Heart right ventricle (tissue), 16 donors: Measurements from ENCODE around the gene ZIC4. TPM values are rescaled to one million over a fixed set of nuclear protein-coding genes. Genes with fewer than 3 reads are reported as not detected.

Experiments used
- ATAC-seq, 8 donors: fragments of 200-7000 bp; cut with Tn5 transposase; one replicate each; pipeline ENCODE4 v1.9.1; 2020; ENCODE audit warnings: mild to moderate bottlenecking in 8 of 8, moderate library complexity in 8 of 8, moderate number of reproducible peaks in 1 of 8
- DNase-seq, 2 donors: peaks; one replicate each; pipeline ENCODE4 v3.0.0-alpha.2; 2020
- H3K27ac ChIP-seq, 10 donors: fragments of 200-600 bp; sonication (generic) in 2 of 10; one replicate each; pipeline versions ENCODE4 v1.5.0 to v1.8.0; 2020 to 2022; ENCODE audit warnings: mild to moderate bottlenecking in 3 of 10
- H3K27me3 ChIP-seq, 7 donors: fragments of 200-600 bp; one replicate each; pipeline ENCODE4 v1.8.0; 2021 to 2022; ENCODE audit warnings: mild to moderate bottlenecking in 2 of 7
- H3K36me3 ChIP-seq, 9 donors: fragments of 200-600 bp; sonication (generic) in 1 of 9; one replicate each; pipeline versions ENCODE4 v1.5.0 to v1.8.0; 2020 to 2022; ENCODE audit warnings: mild to moderate bottlenecking in 2 of 9
- H3K4me1 ChIP-seq, 9 donors: fragments of 200-600 bp; sonication (generic) in 1 of 9; one replicate each; pipeline versions ENCODE4 v1.5.0 to v1.8.0; 2020 to 2022; ENCODE audit warnings: mild to moderate bottlenecking in 4 of 9
- H3K4me3 ChIP-seq, 10 donors: fragments of 200-600 bp; sonication (generic) in 2 of 10; one replicate each; pipeline versions ENCODE4 v1.5.0 to v1.8.0; 2020 to 2022; ENCODE audit warnings: mild to moderate bottlenecking in 7 of 10, moderate library complexity in 2 of 10
- H3K9me3 ChIP-seq, 11 donors: fragments of 200-600 bp in 10 of 11; sonication (generic) in 2 of 11; one replicate each; pipeline versions ENCODE4 v1.5.0 to v1.8.0; 2013 to 2022; ENCODE audit warnings: mild to moderate bottlenecking in 2 of 11, control low read depth in 1 of 11, moderate library complexity in 1 of 11
- WGBS, 2 donors: extraction: QIAGEN DNeasy Blood & Tissue Kit; methylation state at CpG; one replicate each; pipeline ENCODE4 v1.1.7; 2013; ENCODE audit warnings: inconsistent platforms in 1 of 2; 5-methylcytosine and 5-hydroxymethylcytosine counted together
- intact Hi-C, 10 donors: fragments of 100-400 bp; cut with DNase I; formaldehyde crosslinking; loops; one replicate each; pipeline versions ENCODE4 v1.11.1 to v1.14.2; 2022
- polyA plus RNA-seq, 2 donors: library from polyadenylated mRNA; stranded (reverse); fragments of 200-250 nt; gene quantifications; one replicate each; pipeline ENCODE4 v1.2.3, GENCODE V29; 2013
- total RNA-seq, 10 donors: library from RNA; stranded (reverse); fragmentation: NEBNext Ultra II Directional in 3 of 10; extraction: Animal tissue kit (Norgen Biotek cat#: 25700) in 3 of 10; gene quantifications; one replicate each; pipeline versions ENCODE4 v1.2.1 to v1.2.4, GENCODE V29; 2021 to 2023
- TF ChIP-seq, protein P1 (sequence below), 9 donors: fragments of 200-600 bp; sonication (generic) in 2 of 9; IDR thresholded peaks; one replicate each; pipeline versions ENCODE4 v1.5.0 to v1.8.0; 2021 to 2022; ENCODE audit warnings: antibody characterized with exemption in 9 of 9, mild to moderate bottlenecking in 5 of 9, moderate library complexity in 1 of 9
- donor health status: Arrhythmogenic right ventricular cardiomyopathy.
- donor health status: ischemic (EF 13 %, LVEDD 7.1; RV severe dilation, severe dysfunction).
- donor health status: healthy with polysubstance abuse.
- donor health status: DM: no; HTN: yes; CAD: no.
- donor health status: DM: no; HTN: no; CAD: no.
- donor health status: ischemic (EF 25% LVEDD 6.9; RV normal size, moderate dysfunction).
- donor health status: ischemic (EF 25% LVEDD 5.7; RV mildly dilated, moderate dysfunction).
- donor health status: healthy.
- donor health status: DM: yes; HTN: yes; CAD: no.
- donor health status: Ischemic cardiomyopathy.
- donor health status: ischemic (EF 35%, LVEDD 5.7; RV mildly dilated, moderate dysfunction).
- donor health status: nonischemic (EF 11% LVEDD 7.7; RV severe dilation, severe dysfunction).
- donor health status: DM: yes; HTN: yes; CAD: no.
- donor health status: PGD.
- donor health status: ischemic (EF 29% LVEDD 5.4; RV normal size, mild dysfunction).
- donor health status: nonischemic (EF 23%, LVEDD 6.1; RV moderate dilation, normal function).

Gene ZIC4
- total and polyA plus RNA-seq, 12 donors: not detected

GRCh38 chr3:147414390-147415138 is 8.2 kb upstream of the ZIC4 start:
- H3K27ac ChIP-seq: no peak overlapping the region
- no peaks in the 10 kb centered on the region for H3K36me3 ChIP-seq
- peaks cover 35 to 100% (median 99%) of the 10 kb centered on the region in 7 donors for H3K27me3 ChIP-seq
- peaks cover 0 to 2% (median 0%) of the 10 kb centered on the region in 11 donors for H3K9me3 ChIP-seq
- H3K4me1 ChIP-seq: peaks cover 4 to 52% (median 33%) of the 10 kb centered on the region in 9 donors
- intact Hi-C loops: no loop called here
- TF ChIP-seq, protein P1, sequence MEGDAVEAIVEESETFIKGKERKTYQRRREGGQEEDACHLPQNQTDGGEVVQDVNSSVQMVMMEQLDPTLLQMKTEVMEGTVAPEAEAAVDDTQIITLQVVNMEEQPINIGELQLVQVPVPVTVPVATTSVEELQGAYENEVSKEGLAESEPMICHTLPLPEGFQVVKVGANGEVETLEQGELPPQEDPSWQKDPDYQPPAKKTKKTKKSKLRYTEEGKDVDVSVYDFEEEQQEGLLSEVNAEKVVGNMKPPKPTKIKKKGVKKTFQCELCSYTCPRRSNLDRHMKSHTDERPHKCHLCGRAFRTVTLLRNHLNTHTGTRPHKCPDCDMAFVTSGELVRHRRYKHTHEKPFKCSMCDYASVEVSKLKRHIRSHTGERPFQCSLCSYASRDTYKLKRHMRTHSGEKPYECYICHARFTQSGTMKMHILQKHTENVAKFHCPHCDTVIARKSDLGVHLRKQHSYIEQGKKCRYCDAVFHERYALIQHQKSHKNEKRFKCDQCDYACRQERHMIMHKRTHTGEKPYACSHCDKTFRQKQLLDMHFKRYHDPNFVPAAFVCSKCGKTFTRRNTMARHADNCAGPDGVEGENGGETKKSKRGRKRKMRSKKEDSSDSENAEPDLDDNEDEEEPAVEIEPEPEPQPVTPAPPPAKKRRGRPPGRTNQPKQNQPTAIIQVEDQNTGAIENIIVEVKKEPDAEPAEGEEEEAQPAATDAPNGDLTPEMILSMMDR (IDR thresholded peaks at IDR 0.05): no peak
- DNase-seq (no peak), ATAC-seq (no peak)
- H3K4me3 ChIP-seq: no peak overlapping the region
- WGBS, 2 donors: 11 to 19% methylated on average over 18 of the region's 18 CpGs

DNA sequence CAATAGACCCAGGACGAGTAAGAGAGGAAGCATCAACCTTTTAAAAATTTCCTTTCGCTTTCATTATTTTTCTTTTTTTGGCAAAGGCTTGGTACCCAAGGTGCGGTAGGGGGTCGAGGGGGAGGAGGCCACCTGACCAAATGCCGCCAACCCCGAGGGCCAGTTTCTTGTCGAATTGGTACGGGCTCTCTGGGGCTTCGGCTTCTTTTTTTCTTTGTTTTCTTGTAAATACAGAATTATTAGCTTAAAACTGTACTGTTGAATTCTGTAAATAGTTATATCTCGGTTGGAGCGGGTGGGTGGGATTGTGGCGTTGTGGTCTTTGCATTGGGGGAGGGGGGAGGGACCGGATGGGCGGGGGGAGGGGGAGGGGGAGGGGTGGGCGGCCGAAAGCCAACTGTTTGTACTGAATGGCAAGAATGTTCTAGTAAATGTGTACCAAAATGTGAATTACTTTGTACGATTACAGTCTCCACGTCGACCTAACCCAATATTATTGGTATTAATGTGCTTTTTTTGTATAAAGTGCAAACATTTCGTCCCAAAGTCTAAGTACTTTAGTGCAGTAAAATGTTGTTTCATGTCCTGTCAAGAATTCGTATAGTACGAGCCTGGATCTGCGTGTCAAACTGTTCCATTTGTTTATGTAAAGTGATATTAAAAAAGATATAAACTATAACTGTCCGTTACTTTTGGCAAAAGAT is 7.5 kb upstream of the ZIC4 start:
- WGBS, 2 donors: 6 to 7% methylated on average over 22 to 24 of the region's 24 CpGs
- Histone ChIP-seq H3K4me1 (peaks cover 0 to 52% (median 33%) of the 10 kb centered on the region in 9 donors), H3K36me3 (no peaks in the 10 kb centered on the region), H3K27me3 (peaks cover 32 to 100% (median 99%) of the 10 kb centered on the region in 7 donors), H3K9me3 (peaks cover 0 to 2% (median 0%) of the 10 kb centered on the region in 11 donors), H3K4me3 (peak overlapping the region in 8 of 10 donors; percentile 2 to 31 (median 20)), H3K27ac (no peak overlapping the region)
- TF ChIP-seq, protein P1 (IDR thresholded peaks at IDR 0.05): no peak
- intact Hi-C loops: no loop called here
- DNase-seq (no peak), ATAC-seq (no peak)

DNA sequence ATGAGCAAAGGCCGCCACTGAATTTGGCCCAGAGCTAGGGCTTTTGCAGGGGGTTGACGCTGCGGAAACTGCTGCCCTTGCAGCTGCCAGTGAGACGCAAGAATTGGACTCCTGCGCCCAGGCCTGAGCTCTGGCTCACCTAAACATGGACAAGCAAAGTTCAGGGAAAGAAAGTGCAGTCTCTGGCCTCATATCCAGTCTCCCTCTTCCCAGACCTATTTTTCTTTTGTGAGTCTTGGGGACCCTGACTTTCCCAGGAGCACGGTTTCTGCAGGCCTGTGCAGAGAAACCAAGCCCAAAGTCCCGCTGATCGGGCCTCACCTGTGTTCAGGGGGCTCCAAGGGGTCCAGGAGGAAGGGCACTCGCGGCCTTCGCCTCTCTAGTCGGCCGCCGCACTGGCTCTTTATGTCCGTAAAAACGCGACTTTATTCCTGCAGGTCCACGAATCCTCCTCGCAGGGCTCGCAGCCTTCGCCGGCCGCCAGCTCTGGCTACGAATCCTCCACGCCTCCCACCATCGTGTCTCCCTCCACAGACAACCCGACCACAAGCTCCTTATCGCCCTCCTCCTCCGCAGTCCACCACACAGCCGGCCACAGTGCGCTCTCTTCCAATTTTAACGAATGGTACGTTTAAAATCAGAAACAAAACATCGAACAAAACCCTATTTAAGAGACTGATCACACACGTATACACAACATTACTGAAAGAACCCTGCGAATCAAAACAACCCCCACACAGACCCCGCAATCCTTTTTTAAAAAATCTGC is 6.8 kb upstream of the ZIC4 start:
- 5 to 7% methylated on average over 37 of the region's 37 CpGs for WGBS, 2 donors
- no peak for ATAC-seq
- Histone ChIP-seq H3K4me1 (peaks cover 0 to 48% (median 34%) of the 10 kb centered on the region in 9 donors), H3K27me3 (peaks cover 35 to 100% (median 99%) of the 10 kb centered on the region in 7 donors), H3K27ac (no peak overlapping the region), H3K9me3 (peaks cover 0 to 2% (median 0%) of the 10 kb centered on the region in 11 donors), H3K36me3 (no peaks in the 10 kb centered on the region), H3K4me3 (peak overlapping the region in 8 of 10 donors; percentile 2 to 31 (median 20))
- TF ChIP-seq, protein P1 (IDR thresholded peaks at IDR 0.05): no peak
- DNase-seq: no peak
- intact Hi-C loops: no loop called here
